MM.1S (cell line): ENCODE measurements around the gene RPS19BP1.

ENCODE experiments used
- DNase-seq: peaks from one replicate; pipeline ENCODE4 v3.0.0-alpha.2; 2015
- H2AFZ ChIP-seq: fragments of 300-600 bp; sonication (generic); 2 replicates; pipeline ENCODE4 v1.6.0; 2016; ENCODE audit warnings: antibody characterized with exemption, low read length
- H3F3A ChIP-seq: fragments of 300-600 bp; sonication (generic); 2 replicates; pipeline ENCODE4 v1.6.1; 2016; ENCODE audit warnings: mild to moderate bottlenecking, antibody characterized with exemption, low read length, moderate library complexity, mixed read lengths; ENCODE audit not compliant: insufficient read depth
- H3K27ac ChIP-seq: fragments of 300-600 bp; sonication (generic); 2 replicates; pipeline ENCODE4 v1.5.1; 2016; ENCODE audit warnings: mild to moderate bottlenecking, low read length
- H3K27me3 ChIP-seq: fragments of 300-600 bp; sonication (generic); replicated peaks from 2 replicates; pipeline ENCODE4 v1.6.0; 2016; ENCODE audit warnings: low read length; ENCODE audit not compliant: insufficient read depth
- H3K36me3 ChIP-seq: fragments of 300-600 bp; sonication (generic); replicated peaks from 2 replicates; pipeline ENCODE4 v1.6.1; 2016; ENCODE audit warnings: mild to moderate bottlenecking, low read length, mixed read lengths; ENCODE audit not compliant: insufficient read depth
- H3K4me1 ChIP-seq: fragments of 300-600 bp; sonication (generic); 2 replicates; pipeline ENCODE4 v1.6.1; 2016; ENCODE audit warnings: low read length, mixed read lengths
- H3K4me2 ChIP-seq: fragments of 300-600 bp; sonication (generic); 2 replicates; pipeline ENCODE4 v1.6.0; 2016; ENCODE audit warnings: low read depth, low read length
- H3K4me3 ChIP-seq: fragments of 300-600 bp; sonication (generic); 2 replicates; pipeline ENCODE4 v1.5.1; 2016; ENCODE audit warnings: low read length, mixed read lengths
- H3K79me2 ChIP-seq: fragments of 300-600 bp; sonication (generic); 2 replicates; pipeline ENCODE4 v1.6.1; 2016; ENCODE audit warnings: mixed run types, low read length, mixed read lengths
- H3K9ac ChIP-seq: fragments of 300-600 bp; sonication (generic); 2 replicates; pipeline ENCODE4 v1.6.1; 2016; ENCODE audit warnings: low read length, mixed read lengths
- H3K9me2 ChIP-seq: fragments of 300-600 bp; sonication (generic); replicated peaks from 2 replicates; pipeline ENCODE4 v1.6.1; 2016; ENCODE audit warnings: mild to moderate bottlenecking, low read length, mixed read lengths; ENCODE audit not compliant: insufficient read depth
- H3K9me3 ChIP-seq: fragments of 300-600 bp; sonication (generic); replicated peaks from 2 replicates; pipeline ENCODE4 v1.6.1; 2016; ENCODE audit warnings: mild to moderate bottlenecking, low read length, mixed read lengths; ENCODE audit not compliant: insufficient read depth
- H4K20me1 ChIP-seq: fragments of 300-600 bp; sonication (generic); 2 replicates; pipeline ENCODE4 v1.6.1; 2016; ENCODE audit warnings: mild to moderate bottlenecking, low read length, moderate library complexity, mixed read lengths; ENCODE audit not compliant: insufficient read depth
- EZH2 ChIP-seq: fragments of 300-600 bp; sonication (generic); optimal IDR thresholded peaks from 2 replicates; pipeline ENCODE3; 2017; ENCODE audit warnings: low read depth, mild to moderate bottlenecking, antibody characterized with exemption, low read length, mixed read lengths
- EZH2phosphoT487 ChIP-seq: fragments of 300-600 bp; sonication (generic); IDR thresholded peaks from 2 replicates; pipeline ENCODE4 v1.6.1; 2018; ENCODE audit warnings: antibody characterized with exemption, low read length
- TF ChIP-seq, protein P1 (sequence below): fragments of 300-600 bp; sonication (generic); IDR thresholded peaks from 2 replicates; pipeline ENCODE4 v1.5.1; 2016; ENCODE audit warnings: antibody characterized with exemption, low read length, mixed read lengths

Gene RPS19BP1

DNA sequence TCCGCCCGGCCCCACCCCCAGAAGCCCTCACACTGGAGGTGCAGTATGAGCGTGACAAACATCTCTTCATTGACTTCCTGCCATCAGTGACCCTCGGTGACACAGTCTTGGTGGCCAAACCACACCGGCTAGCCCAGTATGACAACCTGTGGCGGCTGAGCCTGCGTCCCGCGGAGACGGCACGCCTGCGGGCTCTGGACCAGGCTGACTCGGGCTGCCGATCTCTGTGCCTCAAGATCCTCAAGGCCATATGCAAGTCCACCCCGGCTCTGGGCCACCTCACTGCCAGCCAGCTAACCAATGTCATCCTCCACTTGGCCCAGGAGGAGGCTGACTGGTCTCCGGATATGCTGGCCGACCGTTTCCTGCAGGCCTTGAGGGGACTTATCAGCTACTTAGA, 18.8 kb downstream of the RPS19BP1 start:
- Histone ChIP-seq H3K9me2 (no peaks in the 10 kb centered on the region), H3K27me3 (no peaks in the 10 kb centered on the region), H3K9me3 (no peaks in the 10 kb centered on the region), H3K79me2 (peaks cover 89% of the 10 kb centered on the region), H3K4me1 (peaks cover 47% of the 10 kb centered on the region), H3K4me3 (no peak overlapping the region), H3K4me2 (no peak overlapping the region), H2AFZ (no peak overlapping the region), H3K9ac (no peak overlapping the region), H3K27ac (no peak overlapping the region), H3K36me3 (peaks cover 10% of the 10 kb centered on the region), H4K20me1 (no peaks in the 10 kb centered on the region), H3F3A (peaks cover 42% of the 10 kb centered on the region)
- no peak for TF ChIP-seq EZH2phosphoT487
- TF ChIP-seq, protein P1, sequence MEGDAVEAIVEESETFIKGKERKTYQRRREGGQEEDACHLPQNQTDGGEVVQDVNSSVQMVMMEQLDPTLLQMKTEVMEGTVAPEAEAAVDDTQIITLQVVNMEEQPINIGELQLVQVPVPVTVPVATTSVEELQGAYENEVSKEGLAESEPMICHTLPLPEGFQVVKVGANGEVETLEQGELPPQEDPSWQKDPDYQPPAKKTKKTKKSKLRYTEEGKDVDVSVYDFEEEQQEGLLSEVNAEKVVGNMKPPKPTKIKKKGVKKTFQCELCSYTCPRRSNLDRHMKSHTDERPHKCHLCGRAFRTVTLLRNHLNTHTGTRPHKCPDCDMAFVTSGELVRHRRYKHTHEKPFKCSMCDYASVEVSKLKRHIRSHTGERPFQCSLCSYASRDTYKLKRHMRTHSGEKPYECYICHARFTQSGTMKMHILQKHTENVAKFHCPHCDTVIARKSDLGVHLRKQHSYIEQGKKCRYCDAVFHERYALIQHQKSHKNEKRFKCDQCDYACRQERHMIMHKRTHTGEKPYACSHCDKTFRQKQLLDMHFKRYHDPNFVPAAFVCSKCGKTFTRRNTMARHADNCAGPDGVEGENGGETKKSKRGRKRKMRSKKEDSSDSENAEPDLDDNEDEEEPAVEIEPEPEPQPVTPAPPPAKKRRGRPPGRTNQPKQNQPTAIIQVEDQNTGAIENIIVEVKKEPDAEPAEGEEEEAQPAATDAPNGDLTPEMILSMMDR, result no peak
- no peak for TF ChIP-seq EZH2
- DNase-seq, result no peak

DNA sequence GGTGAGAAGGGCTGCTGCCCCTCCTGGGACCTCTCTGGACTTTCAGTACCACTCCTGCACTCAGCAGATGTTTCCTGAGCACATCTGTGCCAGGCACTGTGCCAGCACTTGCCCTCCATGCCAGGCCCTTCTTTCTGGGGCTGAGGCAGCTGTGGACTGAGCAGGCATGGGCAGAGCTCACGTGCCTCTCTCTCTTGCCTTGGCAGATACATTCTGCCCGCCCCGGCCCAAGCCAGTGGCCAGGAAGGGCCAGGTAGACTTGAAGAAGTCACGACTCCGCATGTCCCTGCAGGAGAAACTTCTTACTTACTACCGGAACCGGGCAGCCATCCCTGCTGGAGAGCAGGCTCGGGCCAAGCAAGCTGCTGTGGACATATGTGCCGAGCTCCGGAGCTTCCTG, 20.5 kb downstream of the RPS19BP1 start:
- H3K79me2 ChIP-seq, result peaks cover 89% of the 10 kb centered on the region
- no peak for TF ChIP-seq EZH2phosphoT487
- TF ChIP-seq, protein P1, result no peak
- TF ChIP-seq EZH2, result no peak
- H3K4me2 ChIP-seq, result no peak overlapping the region
- H4K20me1 ChIP-seq, result no peaks in the 10 kb centered on the region
- H3K9me2 ChIP-seq, result no peaks in the 10 kb centered on the region
- peaks cover 10% of the 10 kb centered on the region for H3K36me3 ChIP-seq
- peaks cover 38% of the 10 kb centered on the region for H3K4me1 ChIP-seq
- no peak overlapping the region for H3K27ac ChIP-seq
- H3K27me3 ChIP-seq, result no peaks in the 10 kb centered on the region
- peaks cover 32% of the 10 kb centered on the region for H3F3A ChIP-seq
- no peak overlapping the region for H3K9ac ChIP-seq
- no peak for DNase-seq
- H3K9me3 ChIP-seq, result no peaks in the 10 kb centered on the region
- no peak overlapping the region for H3K4me3 ChIP-seq
- H2AFZ ChIP-seq, result no peak overlapping the region

DNA sequence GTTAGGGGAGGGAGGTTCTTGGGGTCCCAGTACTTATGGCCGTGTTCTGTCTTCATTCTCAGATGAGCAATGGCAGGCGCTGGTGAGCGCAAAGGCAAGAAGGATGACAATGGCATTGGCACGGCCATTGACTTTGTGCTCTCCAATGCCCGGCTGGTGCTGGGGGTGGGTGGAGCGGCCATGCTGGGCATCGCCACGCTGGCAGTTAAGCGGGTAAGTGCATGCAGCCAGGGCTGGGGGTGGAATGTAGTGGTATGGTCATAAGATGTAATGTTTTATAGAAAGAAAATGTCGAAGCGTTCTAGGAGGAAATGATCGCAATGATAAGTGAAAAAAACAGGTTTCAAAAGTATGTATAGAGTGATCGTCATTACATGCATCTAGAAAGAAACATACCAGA, 21.3 kb downstream of the RPS19BP1 start:
- Histone ChIP-seq H3K36me3 (peaks cover 15% of the 10 kb centered on the region), H3K4me2 (no peak overlapping the region), H3K27me3 (no peaks in the 10 kb centered on the region), H3K4me3 (no peak overlapping the region), H3K9ac (no peak overlapping the region), H4K20me1 (no peaks in the 10 kb centered on the region), H3F3A (peaks cover 31% of the 10 kb centered on the region), H3K79me2 (peaks cover 89% of the 10 kb centered on the region), H3K9me3 (no peaks in the 10 kb centered on the region), H3K9me2 (no peaks in the 10 kb centered on the region), H3K27ac (no peak overlapping the region), H2AFZ (no peak overlapping the region), H3K4me1 (peaks cover 30% of the 10 kb centered on the region)
- no peak for DNase-seq
- TF ChIP-seq EZH2 (no peak), EZH2phosphoT487 (no peak)
- TF ChIP-seq, protein P1, result no peak
